GM12878 (cell line): ENCODE results near the gene DTX3. TPM values are rescaled to one million over a fixed set of nuclear protein-coding genes. Genes with fewer than 3 reads are reported as not detected.

Experiments
- ASH2L ChIP-seq: fragments of 300-600, 200-600 bp; sonication (generic); IDR thresholded peaks from 2 replicates; pipeline ENCODE4 v1.6.1; 2017; ENCODE audit warnings: low read depth, mild to moderate bottlenecking, borderline replicate concordance
- BCL3 ChIP-seq: IDR thresholded peaks from 2 replicates; pipeline ENCODE4 v1.6.1; 2011; ENCODE audit warnings: borderline replicate concordance, low read depth, mild to moderate bottlenecking, moderate library complexity, low read length; ENCODE audit not compliant: insufficient read depth, poor library complexity, severe bottlenecking
- CREM ChIP-seq: IDR thresholded peaks from 2 replicates; pipeline ENCODE4 v1.6.1; 2014; ENCODE audit warnings: antibody characterized with exemption, low read depth
- CUX1 ChIP-seq: IDR thresholded peaks from 2 replicates; pipeline ENCODE4 v1.6.1; 2012; ENCODE audit warnings: improper control_type of control experiment, low read depth, low read length; ENCODE audit not compliant: insufficient replicate concordance
- E4F1 ChIP-seq: fragments of 450-650 bp; IDR thresholded peaks from 2 replicates; pipeline ENCODE4 v1.6.1; 2018; ENCODE audit warnings: borderline replicate concordance, mild to moderate bottlenecking; ENCODE audit not compliant: partially characterized antibody
- HDGF ChIP-seq: fragments of 450-650 bp; IDR thresholded peaks from 2 replicates; pipeline ENCODE4 v1.6.1; 2016; ENCODE audit warnings: antibody characterized with exemption
- IRF5 ChIP-seq: fragments of 450-650 bp; IDR thresholded peaks from 2 replicates; pipeline ENCODE4 v1.6.1; 2017; ENCODE audit warnings: borderline replicate concordance
- POLR2AphosphoS2 ChIP-seq: IDR thresholded peaks from 2 replicates; pipeline ENCODE4 v1.6.1; 2011; ENCODE audit warnings: low read depth, mild to moderate bottlenecking, low read length, improper control_type of control experiment, moderate library complexity
- POLR2AphosphoS5 ChIP-seq: IDR thresholded peaks from 2 replicates; pipeline ENCODE4 v1.6.1; 2011; ENCODE audit warnings: mild to moderate bottlenecking, low read length, inconsistent platforms
- RAD51 ChIP-seq: fragments of 450-650 bp; IDR thresholded peaks from 2 replicates; pipeline ENCODE4 v1.6.1; 2016; ENCODE audit warnings: moderate library complexity, mild to moderate bottlenecking, inconsistent platforms
- RBBP5 ChIP-seq: fragments of 200-600 bp; sonication (generic); conservative IDR thresholded peaks from 2 replicates; pipeline ENCODE4 v1.6.1; 2016
- SIX5 ChIP-seq: IDR thresholded peaks from 2 replicates; pipeline ENCODE4 v1.6.1; 2011; ENCODE audit warnings: mild to moderate bottlenecking, low read depth, low read length, moderate library complexity; ENCODE audit not compliant: severe bottlenecking
- ZBTB11 ChIP-seq: fragments of 450-650 bp; formaldehyde crosslinking; IDR thresholded peaks from 2 replicates; pipeline ENCODE4 v1.5.0; 2022; ENCODE audit warnings: mild to moderate bottlenecking, missing genetic modification characterization
- polyA plus RNA-seq, 11 experiments: library from polyadenylated mRNA; depleted of rRNA in 4 of 11; unstranded in 6 of 11; stranded (reverse) in 5 of 11; fragments of >200 nt; fragmentation: Nextera tagmentation in 4 of 11; fragmentation: Illumina TruSeq in 1 of 11; extraction: Ambion mirVana in 4 of 11; extraction: Trizol in 1 of 11; gene quantifications; 1 replicate in 1 of 11; 2 replicates in 10 of 11; pipeline versions ENCODE4 v1.2.1 to v1.2.3, GENCODE V29; 2011 to 2016; ENCODE audit warnings: inconsistent platforms in 2 of 11, missing spikeins in 2 of 11, low read depth in 1 of 11
- total RNA-seq, 4 experiments: library from RNA; depleted of rRNA in 3 of 4; stranded (reverse); fragments of >200 nt in 3 of 4; fragmentation: Illumina TruSeq in 1 of 4; extraction: Trizol in 1 of 4; gene quantifications; 2 replicates each; pipeline versions ENCODE4 v1.2.1 to v1.2.3, GENCODE V29; 2013 to 2021

The DTX3 gene
- total and polyA plus RNA-seq, 10 of the 15 experiments (the other 5 are each of a cell fraction or from before 2014, with no cell fraction given), result 1.1 to 13.6 (median 5.6) TPM

- no peak for TF ChIP-seq CUX1
- TF ChIP-seq SIX5, result no peak
- no peak for TF ChIP-seq ZBTB11
- no peak for TF ChIP-seq E4F1
- no peak for TF ChIP-seq POLR2AphosphoS2
- TF ChIP-seq POLR2AphosphoS5, result no peak
- no peak for TF ChIP-seq ASH2L
- TF ChIP-seq HDGF, result no peak
- TF ChIP-seq IRF5, result no peak
- TF ChIP-seq CREM, result no peak
- no peak for TF ChIP-seq RBBP5
- TF ChIP-seq RAD51, result no peak
- no peak for TF ChIP-seq BCL3
Measured at GRCh38 chr12:57612711-57613426, 8.2 kb downstream of the DTX3 start (continued).
